HepG2 (cell line): Measurements from ENCODE around the gene TUBA4B. TPM values are rescaled to one million over a fixed set of nuclear protein-coding genes. Genes with fewer than 3 reads are reported as not detected.

Experiments used
- CREBL2 ChIP-seq: sonication (generic); formaldehyde crosslinking; IDR thresholded peaks from 2 replicates; pipeline ENCODE4 v1.8.1; 2023; ENCODE audit warnings: missing genetic modification reagents, mild to moderate bottlenecking, borderline replicate concordance
- FOXK1 ChIP-seq: sonication (generic); formaldehyde crosslinking; IDR thresholded peaks from 2 replicates; pipeline ENCODE4 v1.4.0; 2020; ENCODE audit warnings: low read depth, missing genetic modification reagents, borderline replicate concordance
- HIVEP1 ChIP-seq: sonication (generic); formaldehyde crosslinking; IDR thresholded peaks from 2 replicates; pipeline ENCODE4 v1.4.0; 2020; ENCODE audit warnings: mild to moderate bottlenecking, missing genetic modification reagents
- IKZF1 ChIP-seq: fragments of 450-650 bp; IDR thresholded peaks from 2 replicates; pipeline ENCODE4 v1.7.1; 2016
- MIER3 ChIP-seq: IDR thresholded peaks from 2 replicates; pipeline ENCODE4 v1.6.1; 2016; ENCODE audit warnings: missing compliant biosample characterization, borderline replicate concordance
- MLXIP ChIP-seq: sonication (generic); formaldehyde crosslinking; IDR thresholded peaks from 2 replicates; pipeline ENCODE4 v1.9.0; 2021; ENCODE audit warnings: missing genetic modification reagents, borderline replicate concordance
- NAIF1 ChIP-seq: sonication (generic); formaldehyde crosslinking; IDR thresholded peaks from 2 replicates; pipeline ENCODE4 v1.5.0; 2020; ENCODE audit warnings: mild to moderate bottlenecking, missing genetic modification reagents, borderline replicate concordance
- NR2F1 ChIP-seq, 2 experiments: fragments of 450-650 bp in 1 of 2; formaldehyde crosslinking in 1 of 2; IDR thresholded peaks; 2 replicates each; pipeline versions ENCODE4 v1.5.0 to v1.6.1; 2016 to 2020; ENCODE audit warnings: mild to moderate bottlenecking in 1 of 2, missing compliant biosample characterization in 1 of 2, missing genetic modification reagents in 1 of 2, moderate library complexity in 1 of 2
- PAX8 ChIP-seq: sonication (generic); formaldehyde crosslinking; IDR thresholded peaks from 2 replicates; pipeline ENCODE4 v1.8.0; 2022; ENCODE audit warnings: mild to moderate bottlenecking, missing genetic modification reagents, borderline replicate concordance
- PITX1 ChIP-seq: sonication (generic); formaldehyde crosslinking; IDR thresholded peaks from 2 replicates; pipeline ENCODE4 v1.5.1; 2020; ENCODE audit warnings: mild to moderate bottlenecking, missing genetic modification reagents
- POGZ ChIP-seq: sonication (generic); formaldehyde crosslinking; IDR thresholded peaks from 2 replicates; pipeline ENCODE4 v1.4.0; 2020; ENCODE audit warnings: mild to moderate bottlenecking, missing genetic modification reagents
- PRDM15 ChIP-seq: sonication (generic); formaldehyde crosslinking; IDR thresholded peaks from 2 replicates; pipeline ENCODE4 v1.4.0; 2020; ENCODE audit warnings: missing genetic modification reagents
- RNF2 ChIP-seq: fragments of 450-650 bp; conservative IDR thresholded peaks from 2 replicates; pipeline ENCODE4 v1.6.1; 2016; ENCODE audit warnings: low read depth
- SKIL ChIP-seq: sonication (generic); formaldehyde crosslinking; IDR thresholded peaks from 2 replicates; pipeline ENCODE4 v1.8.0; 2022; ENCODE audit warnings: missing genetic modification reagents, mild to moderate bottlenecking, moderate library complexity, borderline replicate concordance
- ZNF367 ChIP-seq: sonication (generic); formaldehyde crosslinking; IDR thresholded peaks from 2 replicates; pipeline ENCODE4 v1.4.0; 2020; ENCODE audit warnings: missing genetic modification reagents, borderline replicate concordance
- ZNF451 ChIP-seq: sonication (generic); formaldehyde crosslinking; IDR thresholded peaks from 2 replicates; pipeline ENCODE4 v1.5.0; 2020; ENCODE audit warnings: mild to moderate bottlenecking, missing genetic modification reagents
- ZNF556 ChIP-seq: sonication (generic); formaldehyde crosslinking; IDR thresholded peaks from 2 replicates; pipeline ENCODE4 v1.4.0; 2020; ENCODE audit warnings: mild to moderate bottlenecking, missing genetic modification reagents, borderline replicate concordance
- ZNF776 ChIP-seq: sonication (generic); formaldehyde crosslinking; IDR thresholded peaks from 2 replicates; pipeline ENCODE4 v1.4.0; 2020; ENCODE audit warnings: mild to moderate bottlenecking, missing genetic modification reagents
- ZNF850 ChIP-seq: sonication (generic); formaldehyde crosslinking; conservative IDR thresholded peaks from 2 replicates; pipeline ENCODE4 v1.9.0; 2021; ENCODE audit warnings: mild to moderate bottlenecking, missing genetic modification reagents
- ZZZ3 ChIP-seq: sonication (generic); formaldehyde crosslinking; IDR thresholded peaks from 2 replicates; pipeline ENCODE4 v1.4.0; 2020; ENCODE audit warnings: missing genetic modification reagents, mild to moderate bottlenecking, borderline replicate concordance
- polyA plus RNA-seq, 8 experiments: library from polyadenylated mRNA; depleted of rRNA in 3 of 8; stranded (reverse) in 7 of 8; unstranded in 1 of 8; fragments of >200 nt; fragmentation: Illumina TruSeq in 4 of 8; extraction: Trizol in 4 of 8; gene quantifications; 2 replicates each; pipeline versions ENCODE4 v1.2.1 to v1.2.3, GENCODE V29; 2011 to 2016; ENCODE audit warnings: low read depth in 4 of 8, missing spikeins in 1 of 8, mixed read lengths in 1 of 8; ENCODE audit not compliant: insufficient read depth in 1 of 8
- total RNA-seq, 5 experiments: library from RNA; depleted of rRNA; stranded (reverse); fragments of >200 nt; fragmentation: Illumina TruSeq; extraction: Trizol; gene quantifications; 2 replicates each; pipeline ENCODE4 v1.2.3, GENCODE V29; 2016; ENCODE audit warnings: low read depth in 1 of 5

Gene TUBA4B
- total and polyA plus RNA-seq, 2 of the 13 experiments (the other 11 are each of a cell fraction or from before 2014, with no cell fraction given) = 0.18 to 0.22 TPM

GRCh38 chr2:219207134-219207883, 45.7 kb upstream of the TUBA4B start (continued):
- TF ChIP-seq MLXIP (no peak), HIVEP1 (CRISPR knock-in tag) (no peak; the same call in none of the 2 replicates), NAIF1 (CRISPR knock-in tag) (no peak), PITX1 (CRISPR knock-in tag) (no peak; the same call in 1 of the 2 replicates), ZNF850 (CRISPR knock-in tag) (no peak), ZZZ3 (CRISPR knock-in tag) (no peak), ZNF451 (CRISPR knock-in tag) (no peak), RNF2 (no peak), PAX8 (CRISPR knock-in tag) (no peak), ZNF367 (no peak), IKZF1 (no peak), MIER3 (no peak; the same call in 1 of the 2 replicates), CREBL2 (CRISPR knock-in tag) (no peak; the same call in 1 of the 2 replicates), FOXK1 (CRISPR knock-in tag) (0 out of 2 replicates have a peak, but pooled peaks have one; percentile 31), POGZ (CRISPR knock-in tag) (no peak), ZNF776 (no peak; the same call in 1 of the 2 replicates), NR2F1 (CRISPR knock-in tag; IDR thresholded peaks at IDR 0.05) (0 out of 4 replicates have a peak, but pooled peaks of 1 of the 2 experiments have one; percentile 34), SKIL (CRISPR knock-in tag) (no peak), ZNF556 (CRISPR knock-in tag) (no peak), PRDM15 (CRISPR knock-in tag) (no peak)
